Psoas muscle (tissue), 8 donors: ENCODE results near the gene CEP85L. TPM values are rescaled to one million over a fixed set of nuclear protein-coding genes. Genes with fewer than 3 reads are reported as not detected.

Experiments used
- ATAC-seq, 4 donors: fragments of 200-7000 bp; cut with Tn5 transposase; one replicate each; pipeline ENCODE4 v1.9.1; 2020; ENCODE audit warnings: moderate library complexity in 3 of 4, mild to moderate bottlenecking in 2 of 4
- DNase-seq, 2 donors: peaks; one replicate each; pipeline ENCODE4 v3.0.0-alpha.2; 2020
- H3K27ac ChIP-seq: fragments of 200-600 bp; one replicate; pipeline ENCODE4 v1.8.0; 2022
- H3K27me3 ChIP-seq, 3 donors: fragments of 200-600 bp in 1 of 3; one replicate each; pipeline versions ENCODE4 v1.6.1 to v1.8.0; 2013 to 2022; ENCODE audit warnings: low read length in 2 of 3, mild to moderate bottlenecking in 2 of 3, moderate library complexity in 1 of 3; ENCODE audit not compliant: insufficient read depth in 3 of 3
- H3K36me3 ChIP-seq, 2 donors: fragments of 200-600 bp in 1 of 2; one replicate each; pipeline versions ENCODE4 v1.6.1 to v1.8.0; 2013 to 2022; ENCODE audit warnings: low read depth in 1 of 2, mild to moderate bottlenecking in 1 of 2, moderate library complexity in 1 of 2; ENCODE audit not compliant: insufficient read depth in 1 of 2
- H3K4me1 ChIP-seq: fragments of 200-600 bp; one replicate; pipeline ENCODE4 v1.8.0; 2022
- H3K4me3 ChIP-seq: fragments of 200-600 bp; one replicate; pipeline ENCODE4 v1.8.0; 2022; ENCODE audit warnings: mild to moderate bottlenecking
- H3K9me3 ChIP-seq: fragments of 200-600 bp; one replicate; pipeline ENCODE4 v1.8.0; 2022
- CTCF ChIP-seq: fragments of 200-600 bp; IDR thresholded peaks from one replicate; pipeline ENCODE4 v1.8.0; 2022; ENCODE audit warnings: antibody characterized with exemption
- WGBS, 3 donors: extraction: QIAGEN DNeasy Blood & Tissue Kit; methylation state at CpG; one replicate each; pipeline versions ENCODE4 v1.1.6 to v1.1.7; 2013; 5-methylcytosine and 5-hydroxymethylcytosine counted together
- intact Hi-C, 2 donors: fragments of 100-400 bp; cut with DNase I; formaldehyde crosslinking; loops; one replicate each; pipeline versions ENCODE4 v1.11.0 to v1.14.2; 2022
- polyA plus RNA-seq, 3 donors: library from polyadenylated mRNA; stranded (reverse); fragments of 200-250 nt; gene quantifications; one replicate each; pipeline ENCODE4 v1.2.3, GENCODE V29; 2013
- total RNA-seq, 4 donors: library from RNA; stranded (reverse); fragmentation: NEBNext Ultra II Directional in 2 of 4; extraction: Animal tissue kit (Norgen Biotek cat#: 25700) in 2 of 4; gene quantifications; one replicate each; pipeline versions ENCODE4 v1.2.1 to v1.2.4, GENCODE V29; 2021 to 2023
- donor health status: healthy with polysubstance abuse.
- donor health status: DM: no; HTN: no; CAD: no; lungs with moderate emphysema.
- donor health status: Bipolar disorder and iron deficiency.
- donor health status: healthy.
- donor health status: DM: yes; HTN: yes; CAD: no.
- donor health status: DM: no; HTN: no; CAD: no.
- donor health status: DM: no; HTN: no; CAD: no.
- donor health status: DM: yes; HTN: yes; CAD: no.

CEP85L gene
- total and polyA plus RNA-seq, 7 donors = 2.3 to 25.1 (median 18.9) TPM

GRCh38 chr6:118567974-118568373 lies 83.4 kb downstream of the CEP85L start:
- H3K4me1 ChIP-seq = peaks cover 30% of the 10 kb centered on the region
- peak; percentile 58 to 75 (median 72) for ATAC-seq
- H3K27me3 ChIP-seq = no peaks in the 10 kb centered on the region
- no peaks in the 10 kb centered on the region for H3K9me3 ChIP-seq
- intact Hi-C loops = no loop called here
- H3K4me3 ChIP-seq = no peak overlapping the region
- no peak for TF ChIP-seq CTCF
- peak overlapping the region; percentile 65 for H3K27ac ChIP-seq
- 19 to 49% (median 32%) methylated on average over 3 of the region's 3 CpGs for WGBS, 3 donors
- peaks cover 3 to 11% of the 10 kb centered on the region in 2 donors for H3K36me3 ChIP-seq
- DNase-seq = no peak

GRCh38 chr6:118565311-118565960 lies 86.0 kb downstream of the CEP85L start:
- 67 to 73% (median 68%) methylated on average over 5 of the region's 5 CpGs for WGBS, 3 donors
- Histone ChIP-seq H3K9me3 (no peaks in the 10 kb centered on the region), H3K27me3 (no peaks in the 10 kb centered on the region), H3K36me3 (peaks cover 3 to 15% of the 10 kb centered on the region in 2 donors), H3K27ac (peak overlapping the region; percentile 0), H3K4me3 (no peak overlapping the region), H3K4me1 (peaks cover 31% of the 10 kb centered on the region)
- intact Hi-C loops = no loop called here
- DNase-seq (no peak), ATAC-seq (peak in 3 of 4 donors; percentile 39 to 52 (median 50))
- peak; percentile 42 for TF ChIP-seq CTCF

GRCh38 chr6:118562959-118563358 lies 88.4 kb downstream of the CEP85L start:
- no peaks in the 10 kb centered on the region for H3K9me3 ChIP-seq
- H3K27me3 ChIP-seq = no peaks in the 10 kb centered on the region
- TF ChIP-seq CTCF = no peak
- peaks cover 34% of the 10 kb centered on the region for H3K4me1 ChIP-seq
- 44 to 59% (median 48%) methylated on average over 1 of the region's 1 CpG for WGBS, 3 donors
- H3K27ac ChIP-seq = peak overlapping the region; percentile 55
- DNase-seq (no peak), ATAC-seq (peak in 2 of 4 donors; percentile 13 to 19)
- intact Hi-C loops = no loop called here
- H3K4me3 ChIP-seq = no peak overlapping the region
- peaks cover 3 to 29% of the 10 kb centered on the region in 2 donors for H3K36me3 ChIP-seq

GRCh38 chr6:118562248-118562647 lies 89.1 kb downstream of the CEP85L start:
- WGBS, 3 donors = 66 to 74% (median 73%) methylated on average over 1 of the region's 1 CpG
- H3K9me3 ChIP-seq = no peaks in the 10 kb centered on the region
- H3K27me3 ChIP-seq = no peaks in the 10 kb centered on the region
- ATAC-seq (no peak), DNase-seq (no peak)
- H3K27ac ChIP-seq = peak overlapping the region; percentile 55
- peaks cover 39% of the 10 kb centered on the region for H3K4me1 ChIP-seq
- H3K4me3 ChIP-seq = no peak overlapping the region
- TF ChIP-seq CTCF = no peak
- intact Hi-C loops = no loop called here
- H3K36me3 ChIP-seq = peaks cover 3 to 29% of the 10 kb centered on the region in 2 donors

- TF ChIP-seq CTCF = no peak
- peak overlapping the region; percentile 87 for H3K27ac ChIP-seq
- peaks cover 0 to 18% of the 10 kb centered on the region in 2 donors for H3K36me3 ChIP-seq
- H3K9me3 ChIP-seq = no peaks in the 10 kb centered on the region
- H3K4me1 ChIP-seq = peaks cover 43% of the 10 kb centered on the region
- H3K27me3 ChIP-seq = no peaks in the 10 kb centered on the region
- ATAC-seq (no peak), DNase-seq (no peak)
- no peak overlapping the region for H3K4me3 ChIP-seq
- intact Hi-C loops = no loop called here
Observed at GRCh38 chr6:118559659-118560058, 91.7 kb downstream of the CEP85L start.
